Heart left ventricle (tissue), 16 donors: Measurements from ENCODE around the gene GAS7. TPM values are rescaled to one million over a fixed set of nuclear protein-coding genes. Genes with fewer than 3 reads are reported as not detected.

Experiments
- ATAC-seq, 4 donors: fragments of 200-7000 bp; cut with Tn5 transposase; one replicate each; pipeline ENCODE4 v1.9.1; 2020 to 2022; ENCODE audit warnings: moderate library complexity in 4 of 4, mild to moderate bottlenecking in 3 of 4, moderate number of reproducible peaks in 1 of 4
- DNase-seq, 5 donors: peaks; one replicate each; pipeline ENCODE4 v3.0.0-alpha.2; 2020
- H3K27ac ChIP-seq, 12 donors: fragments of 200-600 bp; sonication (generic) in 4 of 12; one replicate each; pipeline versions ENCODE4 v1.5.0 to v1.8.0; 2016 to 2022; ENCODE audit warnings: mild to moderate bottlenecking in 2 of 12
- H3K27me3 ChIP-seq, 9 donors: fragments of 200-600 bp; sonication (generic) in 2 of 9; one replicate each; pipeline versions ENCODE4 v1.5.1 to v1.8.0; 2016 to 2022; ENCODE audit warnings: mild to moderate bottlenecking in 3 of 9
- H3K36me3 ChIP-seq, 9 donors: fragments of 200-600 bp; sonication (generic) in 2 of 9; one replicate each; pipeline versions ENCODE4 v1.5.0 to v1.8.0; 2018 to 2022; ENCODE audit warnings: mild to moderate bottlenecking in 2 of 9
- H3K4me1 ChIP-seq, 12 donors: fragments of 200-600 bp; sonication (generic) in 4 of 12; one replicate each; pipeline versions ENCODE4 v1.5.0 to v1.8.0; 2016 to 2022; ENCODE audit warnings: mild to moderate bottlenecking in 3 of 12
- H3K4me3 ChIP-seq, 12 donors: fragments of 200-600 bp; sonication (generic) in 4 of 12; one replicate each; pipeline versions ENCODE4 v1.5.0 to v1.8.0; 2017 to 2022; ENCODE audit warnings: mild to moderate bottlenecking in 9 of 12, moderate library complexity in 4 of 12
- H3K9me3 ChIP-seq, 12 donors: fragments of 200-600 bp; sonication (generic) in 4 of 12; one replicate each; pipeline versions ENCODE4 v1.5.0 to v1.8.0; 2016 to 2022; ENCODE audit warnings: mild to moderate bottlenecking in 1 of 12
- POLR2A ChIP-seq, 2 donors: fragments of 450-650 bp; IDR thresholded peaks; one replicate each; pipeline ENCODE4 v1.6.1; 2017; ENCODE audit warnings: antibody characterized with exemption in 2 of 2, mild to moderate bottlenecking in 2 of 2, moderate library complexity in 2 of 2
- WGBS, 4 donors: extraction: QIAGEN DNeasy Blood & Tissue Kit in 2 of 4; methylation state at CpG; one replicate each; pipeline versions ENCODE4 v1.1.5 to v1.1.7; 2013 to 2018; 5-methylcytosine and 5-hydroxymethylcytosine counted together
- intact Hi-C, 10 donors: fragments of 100-400 bp; cut with DNase I; formaldehyde crosslinking; loops; one replicate each; pipeline versions ENCODE4 v1.11.1 to v1.14.2; 2022
- polyA plus RNA-seq, 2 donors: library from polyadenylated mRNA; stranded (reverse); fragments of 200-250 nt; gene quantifications; one replicate each; pipeline ENCODE4 v1.2.3, GENCODE V29; 2013
- total RNA-seq, 9 donors: library from RNA; depleted of rRNA in 2 of 9; stranded (reverse); fragments of >200 nt in 2 of 9; fragmentation: NEBNext Ultra II Directional in 3 of 9; extraction: Animal tissue kit (Norgen Biotek cat#: 25700) in 3 of 9; gene quantifications; one replicate each; pipeline versions ENCODE4 v1.1.0 to v1.2.4, GENCODE V29; 2016 to 2023
- TF ChIP-seq, protein P1 (sequence below), 12 donors: fragments of 200-600 bp; sonication (generic) in 4 of 12; IDR thresholded peaks; one replicate each; pipeline versions ENCODE4 v1.5.0 to v1.8.0; 2018 to 2022; ENCODE audit warnings: antibody characterized with exemption in 12 of 12, mild to moderate bottlenecking in 5 of 12
- donor health status: ischemic (EF 13 %, LVEDD 7.1; RV severe dilation, severe dysfunction).
- donor health status: healthy with polysubstance abuse.
- donor health status: DM: no; HTN: yes; CAD: no.
- donor health status: DM: no; HTN: no; CAD: no.
- donor health status: ischemic (EF 25% LVEDD 6.9; RV normal size, moderate dysfunction).
- donor health status: ischemic (EF 25% LVEDD 5.7; RV mildly dilated, moderate dysfunction).
- donor health status: healthy.
- donor health status: DM: yes; HTN: yes; CAD: no.
- donor health status: ischemic (EF 35%, LVEDD 5.7; RV mildly dilated, moderate dysfunction).
- donor health status: nonischemic (EF 11% LVEDD 7.7; RV severe dilation, severe dysfunction).
- donor health status: DM: yes; HTN: yes; CAD: no.
- donor health status: PGD.
- donor health status: ischemic (EF 29% LVEDD 5.4; RV normal size, mild dysfunction).
- donor health status: nonischemic (EF 23%, LVEDD 6.1; RV moderate dilation, normal function).

Gene GAS7
- total and polyA plus RNA-seq, 11 donors, result 19.4 to 86.5 (median 65.1) TPM

DNA sequence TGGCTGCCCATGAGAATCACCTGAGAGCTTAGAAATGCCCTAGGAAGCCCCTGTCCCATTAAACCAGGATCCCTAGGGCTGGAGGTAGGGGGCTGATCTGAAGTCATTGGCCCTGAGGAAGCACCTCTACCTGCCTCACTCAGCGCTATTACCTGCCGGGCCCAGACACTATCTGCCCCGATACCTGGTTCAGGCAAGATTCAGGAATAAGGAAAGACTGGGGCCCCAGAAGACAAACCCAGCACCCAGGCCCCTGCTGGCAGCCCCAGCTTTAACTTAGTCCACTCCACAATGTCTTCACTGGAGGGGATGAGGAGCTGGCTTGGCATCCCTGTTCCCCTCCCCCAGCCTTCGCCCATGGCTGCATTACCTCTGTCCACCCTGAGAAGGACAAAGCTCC, 126.3 kb downstream of the GAS7 start:
- DNase-seq, result no peak
- Histone ChIP-seq H3K27ac (no peak overlapping the region), H3K9me3 (peaks cover 0 to 11% (median 0%) of the 10 kb centered on the region in 12 donors), H3K4me3 (no peak overlapping the region), H3K36me3 (no peaks in the 10 kb centered on the region), H3K27me3 (no peaks in the 10 kb centered on the region), H3K4me1 (peaks cover 0 to 32% (median 15%) of the 10 kb centered on the region in 12 donors)
- WGBS, 4 donors, result 95 to 100% (median 97%) methylated on average over 3 to 4 of the region's 4 CpGs
- intact Hi-C loops, result no loop called here
- TF ChIP-seq, protein P1, sequence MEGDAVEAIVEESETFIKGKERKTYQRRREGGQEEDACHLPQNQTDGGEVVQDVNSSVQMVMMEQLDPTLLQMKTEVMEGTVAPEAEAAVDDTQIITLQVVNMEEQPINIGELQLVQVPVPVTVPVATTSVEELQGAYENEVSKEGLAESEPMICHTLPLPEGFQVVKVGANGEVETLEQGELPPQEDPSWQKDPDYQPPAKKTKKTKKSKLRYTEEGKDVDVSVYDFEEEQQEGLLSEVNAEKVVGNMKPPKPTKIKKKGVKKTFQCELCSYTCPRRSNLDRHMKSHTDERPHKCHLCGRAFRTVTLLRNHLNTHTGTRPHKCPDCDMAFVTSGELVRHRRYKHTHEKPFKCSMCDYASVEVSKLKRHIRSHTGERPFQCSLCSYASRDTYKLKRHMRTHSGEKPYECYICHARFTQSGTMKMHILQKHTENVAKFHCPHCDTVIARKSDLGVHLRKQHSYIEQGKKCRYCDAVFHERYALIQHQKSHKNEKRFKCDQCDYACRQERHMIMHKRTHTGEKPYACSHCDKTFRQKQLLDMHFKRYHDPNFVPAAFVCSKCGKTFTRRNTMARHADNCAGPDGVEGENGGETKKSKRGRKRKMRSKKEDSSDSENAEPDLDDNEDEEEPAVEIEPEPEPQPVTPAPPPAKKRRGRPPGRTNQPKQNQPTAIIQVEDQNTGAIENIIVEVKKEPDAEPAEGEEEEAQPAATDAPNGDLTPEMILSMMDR (IDR thresholded peaks at IDR 0.05), result no peak
- no peak for TF ChIP-seq POLR2A (IDR thresholded peaks at IDR 0.05)
- no peak for ATAC-seq

DNA sequence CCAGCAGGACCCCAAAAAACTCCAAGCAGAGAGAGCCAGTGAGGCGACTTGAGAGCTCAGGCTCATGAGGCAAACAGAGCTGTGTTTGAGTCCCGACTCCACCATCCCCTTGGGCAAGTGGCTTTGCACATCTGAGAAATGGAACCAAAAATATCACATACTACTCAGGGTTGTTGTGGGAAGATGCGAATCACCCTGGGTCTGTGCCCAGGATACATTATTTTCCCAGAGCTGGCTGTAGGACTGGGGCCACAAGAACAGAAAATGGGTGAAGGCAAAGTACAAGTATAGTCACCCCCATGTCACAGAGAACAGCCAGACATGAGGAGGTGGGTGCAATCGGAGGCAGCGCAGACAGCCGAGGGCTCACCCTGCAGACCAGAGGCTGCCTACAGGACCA, 127.3 kb downstream of the GAS7 start:
- Histone ChIP-seq H3K27ac (no peak overlapping the region), H3K4me1 (peaks cover 0 to 32% (median 15%) of the 10 kb centered on the region in 12 donors), H3K4me3 (no peak overlapping the region), H3K36me3 (no peaks in the 10 kb centered on the region), H3K27me3 (no peaks in the 10 kb centered on the region), H3K9me3 (peaks cover 0 to 8% (median 0%) of the 10 kb centered on the region in 12 donors)
- intact Hi-C loops, result no loop called here
- TF ChIP-seq, protein P1 (IDR thresholded peaks at IDR 0.05), result no peak
- no peak for TF ChIP-seq POLR2A (IDR thresholded peaks at IDR 0.05)
- DNase-seq (no peak), ATAC-seq (no peak)
- WGBS, 4 donors, result 83 to 91% (median 89%) methylated on average over 6 of the region's 6 CpGs

DNA sequence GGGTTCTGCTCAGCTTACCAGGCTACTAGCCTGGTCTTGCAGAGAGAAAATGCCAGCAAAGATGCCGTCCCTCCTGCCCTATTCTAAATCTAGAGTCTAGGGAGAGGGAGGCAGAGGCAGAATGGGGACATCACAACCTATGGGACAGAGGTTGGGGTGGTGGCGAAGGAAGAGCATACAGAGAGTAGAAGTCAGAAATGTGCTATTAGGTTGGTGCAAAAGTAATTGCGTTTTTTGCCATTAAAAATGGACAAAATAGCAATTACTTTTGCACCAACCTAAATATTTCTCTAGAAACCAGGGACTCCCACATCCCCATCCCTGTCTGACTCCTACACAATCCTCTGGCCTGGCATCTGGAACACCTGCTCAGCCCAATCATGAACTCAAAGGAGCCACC, 127.7 kb downstream of the GAS7 start:
- no peaks in the 10 kb centered on the region for H3K27me3 ChIP-seq
- WGBS, 4 donors, result 76 to 90% (median 82%) methylated on average over 3 of the region's 3 CpGs
- no peak for DNase-seq

DNA sequence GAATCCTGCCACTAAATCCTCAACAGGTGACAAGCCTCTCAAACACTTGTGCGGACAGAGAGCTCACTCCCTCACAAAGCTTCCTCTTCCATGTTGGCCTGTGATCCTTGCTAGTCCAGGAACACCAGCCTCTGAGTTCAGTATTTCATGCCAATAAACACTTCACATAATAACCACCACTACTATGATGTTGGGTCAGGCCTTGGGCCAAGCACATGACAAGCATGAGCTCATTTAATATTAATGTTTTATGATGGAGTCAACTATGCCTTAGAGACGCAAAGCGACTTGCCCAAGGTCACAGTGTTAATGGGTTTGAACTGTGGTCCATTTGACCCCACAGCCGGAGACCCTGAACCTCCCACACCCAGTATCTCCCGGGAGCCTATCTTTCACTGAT, 129.1 kb downstream of the GAS7 start:
- Histone ChIP-seq H3K4me3 (no peak overlapping the region), H3K27ac (peak overlapping the region in 9 of 12 donors; percentile 13 to 75 (median 50)), H3K27me3 (no peaks in the 10 kb centered on the region), H3K36me3 (no peaks in the 10 kb centered on the region), H3K9me3 (peaks cover 0 to 11% (median 0%) of the 10 kb centered on the region in 12 donors), H3K4me1 (peaks cover 0 to 36% (median 15%) of the 10 kb centered on the region in 12 donors)
- WGBS, 4 donors, result 42 to 59% (median 46%) methylated on average over 5 of the region's 5 CpGs
- peak in 3 of 5 donors; percentile 45 to 80 (median 58) for DNase-seq
- intact Hi-C loops, result no loop called here
- ATAC-seq, result peak; percentile 61 to 84 (median 76)
- TF ChIP-seq, protein P1 (IDR thresholded peaks at IDR 0.05), result no peak
- TF ChIP-seq POLR2A (IDR thresholded peaks at IDR 0.05), result no peak

More for the DNA sequence above, 127.7 kb downstream of the GAS7 start:
- no peak for TF ChIP-seq POLR2A (IDR thresholded peaks at IDR 0.05)
- TF ChIP-seq, protein P1 (IDR thresholded peaks at IDR 0.05), result no peak
- Histone ChIP-seq H3K27ac (no peak overlapping the region), H3K36me3 (no peaks in the 10 kb centered on the region), H3K9me3 (peaks cover 0 to 9% (median 0%) of the 10 kb centered on the region in 12 donors), H3K4me1 (peaks cover 0 to 32% (median 15%) of the 10 kb centered on the region in 12 donors), H3K4me3 (no peak overlapping the region)
- intact Hi-C loops, result no loop called here
- no peak for ATAC-seq
